Neural cell (in vitro differentiated cells): ENCODE measurements around the gene TACC3. TPM values are rescaled to one million over a fixed set of nuclear protein-coding genes. Genes with fewer than 3 reads are reported as not detected.

Experiments
- H2AFZ ChIP-seq: fragments of 200-600, 300-800 bp; sonication (generic), shearing (Covaris generic); 2 replicates; pipeline ENCODE4 v1.6.0; 2014; ENCODE audit warnings: low read depth, mild to moderate bottlenecking, antibody characterized with exemption, low read length, moderate library complexity
- H3F3A ChIP-seq: fragments of 200-600 bp; shearing (Covaris generic); 2 replicates; pipeline ENCODE4 v1.6.1; 2016; ENCODE audit warnings: mild to moderate bottlenecking, moderate library complexity, mixed read lengths, antibody characterized with exemption, low read length; ENCODE audit not compliant: insufficient read depth, poor library complexity, severe bottlenecking
- H3K27ac ChIP-seq: fragments of 200-600, 300-800 bp; sonication (generic), shearing (Covaris generic); 2 replicates; pipeline ENCODE4 v1.5.1; 2014; ENCODE audit warnings: mild to moderate bottlenecking, low read length, moderate library complexity
- H3K27me3 ChIP-seq: fragments of 300-800, 200-600 bp; sonication (generic), shearing (Covaris generic); 2 replicates; pipeline ENCODE4 v1.6.0; 2014; ENCODE audit warnings: mild to moderate bottlenecking, low read depth, low read length, moderate library complexity; ENCODE audit not compliant: insufficient read depth
- H3K36me3 ChIP-seq: fragments of 300-800, 200-600 bp; sonication (generic), shearing (Covaris generic); 2 replicates; pipeline ENCODE4 v1.5.1; 2014; ENCODE audit warnings: mild to moderate bottlenecking, antibody characterized with exemption, low read length, moderate library complexity; ENCODE audit not compliant: insufficient read depth
- H3K4me2 ChIP-seq: fragments of 300-800, 200-600 bp; sonication (generic), shearing (Covaris generic); 2 replicates; pipeline ENCODE4 v1.6.0; 2014; ENCODE audit warnings: mild to moderate bottlenecking, low read length
- H3K4me3 ChIP-seq: fragments of 300-800, 200-600 bp; sonication (generic), shearing (Covaris generic); 2 replicates; pipeline ENCODE4 v1.5.1; 2014; ENCODE audit warnings: mild to moderate bottlenecking, low read length, moderate library complexity
- H3K79me2 ChIP-seq: fragments of 200-600 bp; shearing (Covaris generic); replicated peaks from 2 replicates; pipeline ENCODE4 v1.6.0; 2014; ENCODE audit warnings: mild to moderate bottlenecking, low read length, moderate library complexity; ENCODE audit not compliant: insufficient read depth
- H3K9ac ChIP-seq: fragments of 300-800, 200-600 bp; sonication (generic), shearing (Covaris generic); 2 replicates; pipeline ENCODE4 v1.6.1; 2016; ENCODE audit warnings: mild to moderate bottlenecking, low read length, mixed read lengths
- H3K9me2 ChIP-seq: fragments of 200-600 bp; shearing (Covaris generic); 2 replicates; pipeline ENCODE4 v1.6.1; 2016; ENCODE audit warnings: mild to moderate bottlenecking, low read length, mixed read lengths; ENCODE audit not compliant: insufficient read depth
- H3K9me3 ChIP-seq: fragments of 200-600, 300-800 bp; sonication (generic), shearing (Covaris generic); 2 replicates; pipeline ENCODE4 v1.6.1; 2016; ENCODE audit warnings: mild to moderate bottlenecking, mixed run types, low read length, moderate library complexity, mixed read lengths
- H4K20me1 ChIP-seq: fragments of 200-600 bp; shearing (Covaris generic); 2 replicates; pipeline ENCODE4 v1.6.1; 2016; ENCODE audit warnings: mild to moderate bottlenecking, mixed run types; ENCODE audit not compliant: insufficient read depth
- CTCF ChIP-seq: fragments of 450-650 bp; IDR thresholded peaks from 2 replicates; pipeline ENCODE4 v1.5.1; 2014; ENCODE audit warnings: antibody characterized with exemption, mild to moderate bottlenecking, moderate library complexity; ENCODE audit not compliant: poor library complexity, severe bottlenecking
- EP300 ChIP-seq: fragments of 450-650 bp; conservative IDR thresholded peaks from 2 replicates; pipeline ENCODE4 v1.6.1; 2014; ENCODE audit warnings: antibody characterized with exemption, mild to moderate bottlenecking, moderate library complexity; ENCODE audit not compliant: poor library complexity, severe bottlenecking
- EZH2 ChIP-seq: fragments of 200-600, 300-800 bp; shearing (Covaris generic), sonication (generic); IDR thresholded peaks from 2 replicates; pipeline ENCODE4 v1.6.1; 2014; ENCODE audit warnings: antibody characterized with exemption, low read length, borderline replicate concordance, mild to moderate bottlenecking; ENCODE audit not compliant: insufficient read depth, poor library complexity, severe bottlenecking
- MXI1 ChIP-seq: fragments of 450-650 bp; conservative IDR thresholded peaks from 2 replicates; pipeline ENCODE4 v1.6.1; 2014; ENCODE audit warnings: antibody characterized with exemption, mild to moderate bottlenecking; ENCODE audit not compliant: poor library complexity, severe bottlenecking
- POLR2AphosphoS5 ChIP-seq: IDR thresholded peaks from 2 replicates; pipeline ENCODE4 v1.6.1; 2012
- RAD21 ChIP-seq: fragments of 450-650 bp; conservative IDR thresholded peaks from 2 replicates; pipeline ENCODE4 v1.6.1; 2014; ENCODE audit warnings: antibody characterized with exemption, mild to moderate bottlenecking, moderate library complexity
- REST ChIP-seq: IDR thresholded peaks from 2 replicates; pipeline ENCODE4 v1.6.1; 2012; ENCODE audit warnings: borderline replicate concordance
- SMC3 ChIP-seq: fragments of 450-650 bp; conservative IDR thresholded peaks from 2 replicates; pipeline ENCODE4 v1.6.1; 2014; ENCODE audit warnings: antibody characterized with exemption, mild to moderate bottlenecking, moderate library complexity; ENCODE audit not compliant: poor library complexity
- TAF1 ChIP-seq: IDR thresholded peaks from 2 replicates; pipeline ENCODE4 v1.6.1; 2012; ENCODE audit warnings: low read depth
- polyA plus RNA-seq: library from polyadenylated mRNA; depleted of rRNA; stranded (reverse); fragments of >200 nt; gene quantifications from 2 replicates; pipeline ENCODE4 v1.2.3, GENCODE V29; 2014

The TACC3 gene
- polyA plus RNA-seq, 1 donor from 2014 or later, result 2.6 TPM

- no peak overlapping the region for H3K4me3 ChIP-seq
- no peak overlapping the region for H3K4me2 ChIP-seq
- peaks cover 21% of the 10 kb centered on the region for H3K27me3 ChIP-seq
- no peaks in the 10 kb centered on the region for H3K9me2 ChIP-seq
- H3K27ac ChIP-seq, result no peak overlapping the region
- H3K36me3 ChIP-seq, result no peaks in the 10 kb centered on the region
- H3K9me3 ChIP-seq, result no peaks in the 10 kb centered on the region
- H3K79me2 ChIP-seq, result no peaks in the 10 kb centered on the region
- H3K9ac ChIP-seq, result no peak overlapping the region
- no peaks in the 10 kb centered on the region for H3F3A ChIP-seq
- H2AFZ ChIP-seq, result no peak overlapping the region
- no peak for TF ChIP-seq RAD21
- TF ChIP-seq MXI1, result no peak
- TF ChIP-seq CTCF, result no peak
- no peak for TF ChIP-seq TAF1
- TF ChIP-seq EP300, result no peak
- no peak for TF ChIP-seq POLR2AphosphoS5
- H4K20me1 ChIP-seq, result no peaks in the 10 kb centered on the region
Observed at GRCh38 chr4:1764670-1765069, 43.3 kb downstream of the TACC3 start.

GRCh38 chr4:1765409-1766072 is 44.2 kb downstream of the TACC3 start:
- Histone ChIP-seq H3K4me3 (no peak overlapping the region), H3K9me3 (no peaks in the 10 kb centered on the region), H3F3A (no peaks in the 10 kb centered on the region), H3K36me3 (no peaks in the 10 kb centered on the region), H3K4me2 (no peak overlapping the region), H3K27me3 (peaks cover 21% of the 10 kb centered on the region), H3K9ac (no peak overlapping the region), H3K9me2 (no peaks in the 10 kb centered on the region), H3K79me2 (no peaks in the 10 kb centered on the region), H2AFZ (no peak overlapping the region), H4K20me1 (no peaks in the 10 kb centered on the region), H3K27ac (no peak overlapping the region)
- no peak for TF ChIP-seq CTCF
- TF ChIP-seq EZH2, result no peak
- TF ChIP-seq POLR2AphosphoS5, result no peak

- Histone ChIP-seq H3K36me3 (no peaks in the 10 kb centered on the region), H3K9ac (no peak overlapping the region), H3K27ac (no peak overlapping the region), H3F3A (no peaks in the 10 kb centered on the region), H3K9me3 (no peaks in the 10 kb centered on the region), H2AFZ (no peak overlapping the region), H3K4me2 (no peak overlapping the region), H3K4me3 (peak overlapping the region; percentile 52), H3K9me2 (no peaks in the 10 kb centered on the region), H3K27me3 (peaks cover 21% of the 10 kb centered on the region), H4K20me1 (no peaks in the 10 kb centered on the region), H3K79me2 (no peaks in the 10 kb centered on the region)
- TF ChIP-seq EP300, result no peak
- TF ChIP-seq CTCF, result no peak
- TF ChIP-seq SMC3, result no peak
- no peak for TF ChIP-seq REST
- TF ChIP-seq RAD21, result no peak
- TF ChIP-seq POLR2AphosphoS5, result no peak
- no peak for TF ChIP-seq TAF1
- TF ChIP-seq EZH2, result no peak
Observed at GRCh38 chr4:1766106-1767060, 45.1 kb downstream of the TACC3 start.
